ENCODE measurements around the gene TUBB4B.
"Not testable (repeated sequence)": the region's sequence is repeated elsewhere in the genome, so short reads cannot be mapped to it uniquely, and the experiment has no call there.

TUBB4B gene

DNA sequence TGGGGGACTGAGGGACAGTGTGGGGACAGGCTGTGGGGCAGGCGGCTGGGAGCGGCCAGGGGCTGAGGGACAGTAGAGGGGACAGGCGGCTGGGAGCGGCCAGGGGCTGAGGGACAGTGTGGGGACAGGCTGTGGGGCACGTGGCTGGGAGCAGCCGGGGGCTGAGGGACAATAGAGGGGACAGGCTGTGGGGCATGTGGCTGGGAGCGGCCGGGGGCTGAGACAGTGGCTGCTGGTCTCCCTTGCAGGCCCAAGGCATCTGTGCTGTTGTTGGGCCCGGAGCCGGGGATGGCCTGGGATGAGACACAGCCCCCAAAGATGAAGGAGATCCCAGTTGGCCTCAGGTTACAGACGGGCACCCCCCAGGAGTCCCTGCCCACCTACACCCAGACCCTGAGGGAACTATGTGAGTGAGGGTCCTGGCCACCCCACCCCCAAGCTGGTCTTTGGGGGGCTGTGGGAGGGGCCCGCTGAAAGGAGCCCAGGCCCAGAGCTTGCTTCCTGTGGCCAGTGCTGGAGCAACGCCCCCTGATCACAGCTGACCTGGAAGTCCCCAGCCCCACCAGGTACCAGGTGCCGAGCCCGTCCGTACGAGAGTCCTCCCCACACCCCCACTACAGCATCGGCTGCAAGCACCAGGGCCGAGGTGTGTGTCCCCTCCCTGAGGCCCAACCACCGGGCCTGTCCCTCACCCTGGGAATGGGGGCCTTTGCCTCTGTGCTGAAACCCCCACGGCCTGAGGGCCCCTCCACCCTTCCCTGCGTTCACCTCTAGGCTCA, 10.6 kb downstream of the TUBB4B start:
- no peak for DNase-seq (ENCODE audit: low read depth, low spot score)

DNA sequence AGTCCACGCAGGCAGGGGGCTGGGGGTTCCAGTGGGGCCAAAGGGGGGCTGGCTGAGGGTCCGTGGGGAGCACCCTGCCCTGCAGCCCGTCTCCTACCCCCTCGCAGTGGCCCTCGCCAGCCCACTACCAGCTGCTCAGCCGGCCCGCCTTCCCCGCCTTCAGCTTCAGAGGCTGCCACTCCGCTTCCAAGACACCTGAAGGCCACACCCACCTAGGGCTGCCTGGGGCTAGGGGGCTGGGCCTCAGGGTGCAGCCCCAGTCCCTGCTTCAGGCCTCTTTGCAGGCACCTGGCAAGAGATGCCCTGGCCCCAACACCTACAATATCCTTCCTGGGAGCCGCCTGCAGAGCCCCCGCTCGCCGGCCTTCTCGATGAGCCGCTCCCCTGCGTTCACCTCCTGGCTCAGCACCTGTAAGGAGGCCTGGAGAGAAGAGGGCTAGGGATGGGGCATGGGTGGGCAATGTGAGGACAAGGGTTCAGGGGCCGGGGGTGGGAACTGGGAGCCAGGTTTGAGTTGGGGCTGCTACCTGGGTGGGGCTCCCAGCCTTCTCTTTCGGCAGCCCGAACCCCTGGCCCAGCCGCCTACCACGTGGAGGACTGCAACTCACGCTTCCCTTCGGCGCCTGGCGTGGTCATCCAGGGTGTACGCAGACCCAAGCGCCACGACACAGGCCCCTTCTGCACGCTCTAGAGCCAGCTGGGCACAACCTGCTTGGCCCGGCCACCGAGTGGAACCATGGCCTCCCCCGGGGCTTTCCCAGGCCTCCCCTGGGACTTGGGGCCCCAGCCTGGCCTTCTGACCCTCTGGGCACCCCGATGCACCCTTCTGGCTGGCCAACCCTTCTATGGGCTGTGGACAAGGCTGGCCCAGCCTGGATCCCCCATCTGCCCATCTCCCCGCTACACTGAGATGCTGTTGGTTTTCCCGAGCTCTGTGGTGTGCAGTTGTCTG, 11.7 kb downstream of the TUBB4B start:
- no peak for DNase-seq (ENCODE audit: low read depth, low spot score)

DNA sequence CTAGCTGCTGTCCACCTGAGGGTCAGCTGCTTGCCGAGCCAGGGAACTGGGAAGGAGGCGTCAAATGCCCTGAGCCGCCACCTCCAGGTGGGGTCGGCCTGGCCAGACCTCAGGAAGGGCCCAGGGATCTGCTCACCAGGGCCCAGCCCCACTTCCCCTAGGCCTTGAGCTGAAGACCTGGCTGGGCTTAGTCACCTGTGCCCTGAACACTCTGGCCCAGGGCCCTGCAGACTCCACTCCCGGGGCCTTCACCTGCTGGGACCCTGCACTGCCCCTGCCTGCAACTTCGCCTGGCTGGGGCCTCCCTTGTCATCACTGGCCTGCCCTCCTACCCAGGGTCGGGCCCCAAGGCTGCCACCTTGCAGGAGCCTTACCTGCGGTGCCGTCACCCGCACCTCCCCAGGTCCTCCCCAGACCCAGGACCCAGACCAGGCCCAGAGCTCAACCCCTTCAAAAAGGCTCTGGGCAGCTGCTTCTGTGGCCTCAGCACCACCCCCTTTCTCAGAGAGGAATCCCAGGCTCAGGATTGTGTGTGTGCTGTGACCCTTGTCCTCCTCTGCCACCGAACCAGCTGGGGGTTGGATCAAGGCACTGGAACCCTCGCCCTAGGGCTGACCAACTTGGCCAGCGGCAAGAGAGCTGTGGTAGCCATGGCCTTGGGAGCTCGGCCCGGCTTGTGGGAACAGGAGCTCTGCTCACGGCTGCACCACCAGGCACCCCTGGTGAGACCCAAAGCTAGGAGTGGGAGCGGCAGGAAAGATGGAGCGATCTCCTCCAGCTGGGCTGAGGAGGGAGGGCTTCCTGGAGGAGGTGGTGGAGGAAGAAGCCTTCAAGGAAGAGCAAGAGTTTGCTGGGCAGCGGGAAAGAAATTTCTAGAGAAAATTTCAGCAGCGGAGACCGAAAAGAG, 12.9 kb downstream of the TUBB4B start:
- no peak for DNase-seq (ENCODE audit: low read depth, low spot score)

DNA sequence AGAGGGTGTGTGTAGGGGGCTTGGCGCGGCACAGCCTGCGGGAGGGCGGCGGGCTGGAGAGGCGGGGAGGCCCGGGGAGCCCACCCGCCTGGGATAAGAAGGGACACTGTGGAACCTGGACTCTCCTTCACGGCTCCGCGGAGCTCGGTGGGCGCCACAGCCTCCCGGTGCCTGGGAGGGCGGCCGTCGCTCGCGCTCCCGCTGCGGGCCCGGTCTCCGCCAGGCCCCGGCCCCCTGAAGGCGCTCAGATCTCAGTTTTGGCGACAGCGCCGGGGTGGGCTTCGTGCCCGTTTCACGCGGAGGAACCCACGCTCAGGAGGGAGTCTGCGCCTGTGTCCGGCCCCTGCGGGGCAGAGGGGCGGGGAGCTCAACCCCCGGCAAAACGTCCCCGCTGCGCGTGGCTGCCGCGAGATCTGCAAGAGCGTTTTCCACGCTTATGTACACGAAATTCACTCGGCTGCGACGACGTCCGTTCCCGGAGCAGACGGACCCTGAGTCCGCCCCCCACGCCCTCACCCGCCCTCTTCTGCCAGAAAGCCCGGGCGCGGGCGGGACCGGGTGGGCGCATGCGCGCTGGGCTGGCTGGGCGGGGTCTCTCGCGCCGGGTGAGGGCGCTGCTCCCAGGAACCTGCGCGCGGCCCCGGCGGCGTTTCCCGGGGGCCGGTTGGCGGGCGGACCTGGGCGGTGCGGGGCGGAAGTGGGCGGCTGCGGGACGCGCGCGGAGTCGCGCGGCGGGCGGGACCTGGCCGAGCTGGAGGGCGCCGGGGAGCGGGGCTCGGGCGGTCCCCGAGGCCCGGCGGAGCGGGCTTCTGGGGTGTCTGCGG, 13.7 kb downstream of the TUBB4B start, which contains the start of gene NELFB:
Gene NELFB (plus strand): TSS at position 704 of the 824 bp plus-strand sequence.
- peak; percentile 91 for DNase-seq (ENCODE audit: low read depth, low spot score)

DNA sequence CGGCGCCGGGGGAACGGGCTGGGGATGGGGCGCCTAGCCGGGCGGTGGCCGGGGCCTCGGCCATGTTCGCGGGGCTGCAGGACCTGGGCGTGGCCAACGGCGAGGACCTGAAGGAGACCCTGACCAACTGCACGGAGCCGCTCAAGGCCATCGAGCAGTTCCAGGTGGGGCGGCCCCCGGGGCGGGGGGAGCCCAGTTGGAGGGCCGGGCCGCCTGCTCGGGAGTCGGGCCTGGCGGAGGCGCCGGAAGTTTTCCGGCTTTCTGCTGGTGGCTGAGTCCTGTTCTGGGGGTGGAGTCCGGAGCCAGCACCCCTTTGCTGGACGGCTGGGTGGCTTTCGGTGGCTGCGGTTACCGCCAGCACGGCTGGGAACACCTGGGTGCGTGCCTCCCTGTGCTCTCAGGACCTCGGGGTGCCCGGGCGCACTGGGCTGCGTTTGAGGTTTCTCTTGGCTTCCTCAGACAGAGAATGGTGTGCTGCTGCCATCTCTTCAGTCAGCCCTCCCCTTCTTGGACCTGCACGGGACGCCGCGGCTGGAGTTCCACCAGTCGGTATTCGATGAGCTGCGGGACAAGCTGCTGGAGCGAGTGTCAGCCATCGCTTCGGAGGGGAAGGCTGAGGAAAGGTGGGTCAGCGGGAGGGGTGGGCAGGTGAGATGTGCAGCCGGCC, 14.5 kb downstream of the TUBB4B start:
- no peak for DNase-seq (ENCODE audit: low read depth, low spot score)

DNA sequence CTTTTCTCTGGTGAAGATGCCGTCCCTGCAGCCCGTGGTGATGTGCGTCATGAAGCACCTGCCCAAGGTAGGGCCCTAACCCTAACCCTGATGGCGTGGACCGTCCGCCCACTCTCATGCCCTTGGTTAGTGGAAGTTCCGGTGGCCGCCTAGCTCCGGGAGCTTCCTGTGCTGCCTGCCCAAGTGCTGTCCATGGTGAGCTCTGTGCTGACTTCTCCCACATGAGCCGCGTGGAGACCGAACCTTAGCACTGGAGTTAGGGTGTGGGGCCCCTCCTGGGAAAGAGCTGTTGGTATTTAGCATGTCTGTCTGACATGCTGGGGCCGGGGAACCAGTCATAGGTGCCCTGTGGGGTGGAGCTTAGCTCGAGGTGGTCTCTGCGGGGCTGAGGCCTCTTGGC, 15.3 kb downstream of the TUBB4B start:
- no peak for DNase-seq (ENCODE audit: low read depth, low spot score)

DNA sequence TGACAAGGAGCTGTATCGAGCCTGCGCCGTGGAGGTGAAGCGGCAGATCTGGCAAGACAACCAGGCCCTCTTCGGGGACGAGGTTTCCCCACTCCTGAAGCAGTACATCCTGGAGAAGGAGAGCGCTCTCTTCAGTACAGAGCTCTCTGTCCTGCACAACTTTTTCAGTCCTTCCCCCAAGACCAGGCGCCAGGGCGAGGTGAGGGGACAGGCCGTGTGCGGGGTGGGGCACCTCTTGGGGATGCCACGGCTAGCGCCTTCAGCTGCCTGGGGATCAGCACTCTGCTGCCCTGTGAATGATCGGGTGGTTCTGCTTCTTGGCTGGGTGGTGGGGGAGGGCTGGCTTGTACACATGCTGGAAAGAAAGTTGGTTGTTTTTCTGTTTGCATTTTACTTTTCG, 15.8 kb downstream of the TUBB4B start:
- no peak for DNase-seq (ENCODE audit: low read depth, low spot score)

DNA sequence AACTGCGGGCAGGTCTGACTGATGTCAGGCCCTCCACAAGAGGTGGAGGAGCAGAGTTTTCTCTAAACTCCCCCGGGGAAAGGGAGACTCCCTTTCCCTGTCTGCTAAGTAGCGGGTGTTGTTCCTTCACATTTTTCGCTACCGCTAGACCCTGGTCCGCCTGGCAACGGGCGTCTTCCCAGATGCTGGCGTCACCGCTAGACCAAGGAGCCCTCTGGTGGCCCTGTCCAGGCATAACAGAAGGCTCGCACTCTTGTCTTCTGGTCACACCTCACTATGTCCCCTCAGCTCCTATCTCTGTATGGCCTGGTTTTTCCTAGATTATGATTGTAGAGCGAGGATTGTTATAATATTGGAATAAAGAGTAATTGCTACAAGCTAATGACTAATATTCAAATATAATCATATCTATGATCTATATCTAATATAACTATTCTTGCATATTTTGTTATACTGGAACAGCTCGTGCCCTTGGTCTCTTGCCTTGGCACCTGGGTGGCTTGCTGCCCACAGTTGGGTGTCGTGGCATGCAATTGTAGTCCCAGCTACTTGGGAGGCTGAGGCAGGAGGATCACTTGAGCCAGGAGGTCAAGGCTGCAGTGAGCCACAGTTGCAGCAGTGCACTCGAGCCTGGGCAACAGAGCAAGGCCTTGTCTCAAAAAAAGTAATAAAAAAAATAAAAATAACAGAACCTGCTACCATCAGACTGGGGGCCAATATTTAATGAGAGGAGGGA, 21.3 kb downstream of the TUBB4B start:
- not testable (repeated sequence) for DNase-seq (ENCODE audit: low read depth, low spot score)

DNA sequence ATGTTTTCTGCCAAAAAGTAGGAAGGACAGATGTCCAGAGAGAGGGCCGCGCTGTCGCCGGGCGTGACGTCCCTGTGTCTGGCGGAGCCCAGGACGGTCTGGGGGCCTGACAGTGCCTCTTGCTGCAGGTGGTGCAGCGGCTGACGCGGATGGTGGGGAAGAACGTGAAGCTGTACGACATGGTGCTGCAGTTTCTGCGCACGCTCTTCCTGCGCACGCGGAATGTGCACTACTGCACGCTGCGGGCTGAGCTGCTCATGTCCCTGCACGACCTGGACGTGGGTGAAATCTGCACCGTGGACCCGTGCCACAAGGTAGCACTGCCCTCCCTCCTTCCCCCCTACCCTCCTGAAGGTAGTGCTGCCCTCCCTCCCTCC, 21.8 kb downstream of the TUBB4B start:
- DNase-seq (ENCODE audit: low read depth, low spot score) = no peak

DNA sequence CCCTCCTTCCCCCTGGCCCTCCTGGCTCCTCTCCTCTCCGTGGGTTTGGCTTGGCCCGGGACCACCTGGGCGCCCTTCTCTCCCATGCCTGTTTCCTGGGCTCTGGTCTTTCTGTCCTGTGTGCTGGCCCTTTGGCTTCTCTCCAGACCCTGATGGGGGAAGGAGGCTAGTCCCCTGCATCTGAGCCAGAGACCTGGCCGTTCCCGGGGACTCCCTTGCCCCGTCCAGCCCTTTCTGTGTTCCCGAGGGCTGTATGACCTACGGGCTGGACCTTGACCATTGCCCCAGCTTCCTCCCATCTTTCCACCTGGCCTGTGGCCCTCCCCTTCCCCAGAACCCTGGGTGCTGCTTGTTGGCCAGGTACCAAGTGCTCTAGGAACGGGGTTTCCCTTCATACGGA, 22.4 kb downstream of the TUBB4B start:
- no peak for DNase-seq (ENCODE audit: low read depth, low spot score)

DNA sequence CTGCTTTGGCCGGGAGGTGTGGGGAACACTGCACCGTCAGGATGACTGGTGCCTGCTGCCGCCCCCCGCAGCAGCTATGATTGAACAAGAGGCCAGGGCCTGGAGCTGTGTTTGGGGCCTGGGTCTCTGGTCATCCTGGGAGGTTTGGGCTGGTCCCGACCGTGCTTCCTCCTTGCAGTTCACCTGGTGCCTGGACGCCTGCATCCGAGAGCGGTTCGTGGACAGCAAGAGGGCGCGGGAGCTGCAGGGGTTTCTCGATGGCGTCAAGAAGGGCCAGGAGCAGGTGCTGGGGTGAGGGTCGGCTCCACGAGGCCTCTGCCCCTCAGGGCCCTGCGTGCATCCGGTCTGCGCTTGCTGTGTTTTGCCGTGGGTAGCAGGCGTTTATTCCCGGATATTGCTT, 23.0 kb downstream of the TUBB4B start:
- no peak for DNase-seq (ENCODE audit: low read depth, low spot score)

DNA sequence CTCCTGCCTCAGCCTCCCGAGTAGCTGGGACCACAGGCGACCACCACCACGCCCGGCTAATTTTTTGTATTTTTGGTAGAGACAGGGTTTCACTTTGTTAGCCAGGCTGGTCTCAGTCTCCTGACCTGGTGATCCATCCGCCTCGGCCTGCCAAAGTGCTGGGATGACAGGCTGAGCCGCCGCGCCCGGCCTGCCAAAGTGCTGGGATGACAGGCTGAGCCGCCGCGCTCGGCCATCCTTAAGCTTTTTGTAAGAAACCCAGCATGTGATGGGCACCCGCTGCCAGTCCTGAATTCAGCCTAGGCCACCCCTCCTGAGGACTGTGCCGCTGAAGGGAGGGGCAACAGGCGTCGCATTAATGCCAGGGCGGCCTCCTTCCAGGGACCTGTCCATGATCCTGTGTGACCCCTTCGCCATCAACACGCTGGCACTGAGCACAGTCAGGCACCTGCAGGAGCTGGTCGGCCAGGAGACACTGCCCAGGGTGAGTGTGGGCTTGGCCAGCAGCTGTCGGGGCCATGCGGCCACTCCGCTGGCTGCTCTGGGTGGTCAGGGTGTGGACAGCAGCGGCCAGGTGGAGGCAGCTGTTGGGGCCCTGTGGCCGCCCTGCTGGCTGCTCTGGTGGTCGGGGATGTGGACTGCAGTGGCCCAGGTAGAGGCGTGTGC, 24.5 kb downstream of the TUBB4B start:
- DNase-seq (ENCODE audit: low read depth, low spot score) = no peak

DNA sequence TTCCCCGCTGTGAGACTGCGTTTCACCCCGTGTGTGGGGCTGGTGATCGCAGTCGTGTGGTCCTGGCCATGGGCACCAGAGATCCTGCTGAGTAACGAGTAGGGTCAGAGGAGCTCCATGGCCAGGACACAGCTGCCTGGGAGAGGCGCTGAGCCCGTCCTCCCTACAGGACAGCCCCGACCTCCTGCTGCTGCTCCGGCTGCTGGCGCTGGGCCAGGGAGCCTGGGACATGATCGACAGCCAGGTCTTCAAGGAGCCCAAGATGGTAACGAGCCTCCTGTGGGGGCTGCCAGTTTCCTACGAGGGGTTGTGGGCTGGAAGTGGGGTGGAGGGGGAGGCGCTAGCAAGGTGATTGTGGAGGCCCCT, 25.1 kb downstream of the TUBB4B start:
- no peak for DNase-seq (ENCODE audit: low read depth, low spot score)

DNA sequence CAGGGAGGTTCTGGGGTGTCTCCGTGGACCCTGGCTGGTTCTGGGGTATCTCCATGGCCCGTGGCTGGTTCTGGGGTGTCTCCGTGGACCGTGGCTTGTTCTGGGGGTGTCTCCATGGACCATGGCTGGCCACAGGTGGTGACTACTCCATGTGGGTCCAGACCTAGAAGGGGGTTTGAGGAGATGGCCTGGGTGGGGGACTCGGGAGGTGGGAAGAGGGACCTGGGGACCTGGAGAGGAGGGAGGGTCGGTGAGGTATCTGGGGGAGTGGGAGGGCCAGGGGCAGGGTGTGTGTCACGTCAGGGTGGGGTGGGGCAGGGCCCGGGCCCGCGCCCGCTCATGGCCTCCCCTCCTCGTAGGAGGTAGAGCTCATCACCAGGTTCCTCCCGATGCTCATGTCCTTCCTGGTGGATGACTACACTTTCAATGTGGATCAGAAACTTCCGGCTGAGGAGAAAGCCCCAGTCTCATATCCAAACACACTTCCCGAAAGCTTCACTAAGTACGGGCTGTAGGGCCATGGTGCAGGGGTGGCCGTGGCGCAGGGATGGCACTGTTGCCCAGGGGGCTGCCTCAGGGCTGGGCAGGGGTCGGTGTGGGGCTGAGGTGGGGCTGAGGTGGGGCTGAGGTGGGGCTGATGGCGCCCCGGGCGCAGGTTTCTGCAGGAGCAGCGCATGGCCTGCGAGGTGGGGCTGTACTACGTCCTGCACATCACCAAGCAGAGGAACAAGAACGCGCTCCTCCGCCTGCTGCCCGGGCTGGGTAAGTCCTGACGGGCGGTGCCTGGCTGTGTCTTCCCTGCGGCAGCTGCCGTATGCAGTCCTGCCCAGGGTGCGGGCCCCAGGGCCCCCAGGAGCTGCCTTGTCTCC, 25.7 kb downstream of the TUBB4B start:
- DNase-seq (ENCODE audit: low read depth, low spot score) = no peak

DNA sequence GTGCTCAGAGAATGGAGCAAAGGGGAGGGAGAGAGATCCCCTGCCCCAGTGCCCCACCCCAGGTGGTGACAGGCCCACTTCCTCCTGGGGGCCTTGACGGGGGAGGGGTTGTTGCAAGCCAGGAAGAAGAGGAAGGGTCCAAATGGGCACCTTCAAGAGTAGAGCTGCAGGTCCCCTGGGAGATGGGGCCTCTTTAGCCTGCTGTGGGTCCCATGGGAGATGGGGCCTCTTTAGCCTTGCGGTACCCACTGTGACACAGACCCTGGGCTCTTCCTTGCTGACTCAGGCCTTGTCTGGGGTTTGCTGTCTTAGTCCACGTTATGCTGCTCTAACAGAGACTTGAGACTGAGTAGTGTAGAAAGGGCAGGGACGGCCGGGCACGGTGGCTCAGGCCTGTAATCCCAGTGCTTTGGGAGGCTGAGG, 26.9 kb downstream of the TUBB4B start:
- DNase-seq (ENCODE audit: low read depth, low spot score) = no peak

DNA sequence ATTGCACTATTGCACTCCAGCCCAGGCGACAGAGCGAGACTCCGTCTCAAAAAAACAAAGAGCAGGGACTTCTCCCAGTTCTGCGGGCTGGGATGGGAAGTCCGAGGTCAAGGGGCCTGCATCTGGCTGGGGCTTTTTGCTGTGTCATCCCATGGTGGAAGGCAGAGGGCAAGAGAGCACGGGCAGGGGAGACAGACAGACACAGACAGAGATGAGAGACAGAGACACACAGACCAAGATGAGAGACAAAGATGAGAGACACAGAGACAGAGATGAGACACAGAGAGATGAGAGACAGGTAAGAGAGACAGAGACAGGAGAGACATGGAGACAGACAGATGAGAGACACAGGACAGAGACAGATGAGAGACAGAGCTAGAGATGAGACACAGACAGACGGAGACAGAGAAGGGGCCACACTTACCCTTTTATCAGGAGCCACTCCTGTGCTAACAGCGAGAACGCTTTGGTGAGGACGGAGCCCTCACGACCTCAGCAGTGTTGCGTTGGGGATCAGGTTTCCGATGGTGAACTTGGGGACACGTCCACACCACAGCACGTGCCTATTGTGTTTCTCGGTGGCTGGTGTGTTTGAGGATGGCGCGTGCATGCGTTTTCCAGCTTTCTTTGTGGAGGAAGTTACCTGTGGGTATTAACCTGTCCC, 27.6 kb downstream of the TUBB4B start:
- no peak for DNase-seq (ENCODE audit: low read depth, low spot score)

DNA sequence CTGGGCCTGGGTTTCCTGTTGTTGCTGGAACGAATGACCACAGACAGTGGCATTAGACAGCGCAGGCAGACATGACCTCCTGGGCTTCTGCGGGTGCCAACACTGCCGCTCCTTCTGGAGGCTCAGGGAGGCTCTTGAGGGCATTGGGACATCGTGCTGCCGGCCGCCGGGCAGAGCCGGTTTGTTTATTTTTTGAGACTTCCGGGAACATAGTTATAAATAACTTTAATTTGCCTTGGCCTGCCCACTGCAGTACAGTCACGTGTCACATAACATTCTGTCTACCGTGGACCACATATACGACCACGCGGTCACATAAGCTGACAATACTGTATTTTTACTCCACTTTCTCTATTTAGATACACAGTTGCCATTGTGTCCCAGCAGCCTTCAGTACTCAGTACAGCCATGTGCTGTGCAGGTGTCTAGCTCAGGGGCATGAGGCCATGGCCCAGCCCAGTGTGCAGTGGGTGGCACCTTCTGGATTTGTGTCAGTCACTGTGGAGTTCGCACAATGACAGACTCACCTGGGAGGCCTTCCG, 28.2 kb downstream of the TUBB4B start:
- no peak for DNase-seq (ENCODE audit: low read depth, low spot score)
